ENCODE results near the gene COL18A1.

- no peak for TF ChIP-seq CTCF (conservative IDR thresholded peaks at IDR 0.05)
- TF ChIP-seq ZFX (IDR thresholded peaks at IDR 0.05), result no peak
Observed at GRCh38 chr21:45386728-45387371, 18.1 kb upstream of the COL18A1 start.
